ENCODE measurements around the gene AICDA. TPM values are rescaled to one million over a fixed set of nuclear protein-coding genes. Genes with fewer than 3 reads are reported as not detected.

AICDA gene
- polyA plus RNA-seq, 3 donors: 0.13 to 0.15 TPM; not detected in 1

GRCh38 chr12:8554451-8555195 is 58.0 kb downstream of the AICDA start:
- Mint-ChIP-seq H3K4me1 (peaks cover 4% of the 10 kb centered on the region), H3K9me3 (peaks cover 0 to 4% (median 0%) of the 10 kb centered on the region in 7 donors), H3K27ac (peak overlapping the region in 1 of 7 donors; percentile 56), H3K27me3 (ENCODE audit: low read depth in 3 of 3) (peaks cover 1 to 6% (median 3%) of the 10 kb centered on the region in 3 donors), H3K4me3 (no peak overlapping the region), H3K36me3 (no peaks in the 10 kb centered on the region)
- H3K27ac ChIP-seq (ENCODE audit: low read depth in 1 of 2, low read length in 2 of 2): no peak overlapping the region
- H3K27me3 ChIP-seq (ENCODE audit: control insufficient read depth in 2 of 2, insufficient read depth in 2 of 2, low read length in 2 of 2): no peaks in the 10 kb centered on the region
- no peak overlapping the region for H3K4me2 ChIP-seq (replicated peaks; ENCODE audit: extremely low read depth, low read length, poor library complexity, severe bottlenecking)
- H3K36me3 ChIP-seq (replicated peaks in 1 of 2; ENCODE audit: control insufficient read depth in 1 of 2, insufficient read depth in 2 of 2, low read length in 2 of 2): no peaks in the 10 kb centered on the region
- peaks cover 0 to 6% of the 10 kb centered on the region in 2 donors for H3K4me1 ChIP-seq (ENCODE audit: control insufficient read depth in 1 of 2, insufficient read depth in 2 of 2, low read length in 2 of 2)
- peak in 1 of 3 donors; percentile 58 for DNase-seq
- H3K4me3 ChIP-seq (replicated peaks in 1 of 3; ENCODE audit: low read depth in 2 of 3, low read length in 3 of 3): no peak overlapping the region
- H4K20me1 ChIP-seq (ENCODE audit: insufficient read depth, low read length): no peaks in the 10 kb centered on the region
- no CpG with 5 or more reads among the region's 5 CpGs for WGBS (ENCODE audit: insufficient coverage)
- H3K9ac ChIP-seq (ENCODE audit: insufficient read depth, low read length, poor library complexity, severe bottlenecking): no peak overlapping the region
- no peaks in the 10 kb centered on the region for H3K9me3 ChIP-seq (replicated peaks in 1 of 2; ENCODE audit: control insufficient read depth in 1 of 2, insufficient read depth in 1 of 2, low read length in 2 of 2)
- intact Hi-C loops (cut with micrococcal nuclease): loop anchor here in 1 of 2 donors (5.0 kb wide), 1 partner anchor 58 kb away; the partner anchor contains the start of gene AICDA
- no peaks in the 10 kb centered on the region for H3K79me2 ChIP-seq (ENCODE audit: insufficient read depth, low read length)
- no peak overlapping the region for H2AFZ ChIP-seq (ENCODE audit: insufficient read depth, low read depth, low read length, poor library complexity, severe bottlenecking)
- TF ChIP-seq CTCF (IDR thresholded peaks at IDR 0.05): no peak

- Histone ChIP-seq H2AFZ (ENCODE audit: insufficient read depth, low read depth, low read length, poor library complexity, severe bottlenecking) (no peak overlapping the region), H3K4me3 (replicated peaks in 1 of 3; ENCODE audit: low read depth in 2 of 3, low read length in 3 of 3) (no peak overlapping the region), H3K79me2 (ENCODE audit: insufficient read depth, low read length) (no peaks in the 10 kb centered on the region), H3K4me2 (replicated peaks; ENCODE audit: extremely low read depth, low read length, poor library complexity, severe bottlenecking) (no peak overlapping the region), H4K20me1 (ENCODE audit: insufficient read depth, low read length) (no peaks in the 10 kb centered on the region), H3K27me3 (ENCODE audit: control insufficient read depth in 2 of 2, insufficient read depth in 2 of 2, low read length in 2 of 2) (no peaks in the 10 kb centered on the region), H3K27ac (ENCODE audit: low read depth in 1 of 2, low read length in 2 of 2) (no peak overlapping the region), H3K9ac (ENCODE audit: insufficient read depth, low read length, poor library complexity, severe bottlenecking) (no peak overlapping the region), H3K4me1 (ENCODE audit: control insufficient read depth in 1 of 2, insufficient read depth in 2 of 2, low read length in 2 of 2) (peaks cover 0 to 6% of the 10 kb centered on the region in 2 donors), H3K9me3 (replicated peaks in 1 of 2; ENCODE audit: control insufficient read depth in 1 of 2, insufficient read depth in 1 of 2, low read length in 2 of 2) (no peaks in the 10 kb centered on the region), H3K36me3 (replicated peaks in 1 of 2; ENCODE audit: control insufficient read depth in 1 of 2, insufficient read depth in 2 of 2, low read length in 2 of 2) (no peaks in the 10 kb centered on the region)
- H3K36me3 Mint-ChIP-seq: no peaks in the 10 kb centered on the region
- H3K27me3 Mint-ChIP-seq (ENCODE audit: low read depth in 3 of 3): peaks cover 0 to 6% (median 3%) of the 10 kb centered on the region in 3 donors
- 88% methylated on average over 3 of the region's 6 CpGs for WGBS (ENCODE audit: insufficient coverage)
- peaks cover 7% of the 10 kb centered on the region for H3K4me1 Mint-ChIP-seq
- TF ChIP-seq CTCF (IDR thresholded peaks at IDR 0.05): no peak
- no peak overlapping the region for H3K4me3 Mint-ChIP-seq
- H3K27ac Mint-ChIP-seq: no peak overlapping the region
- DNase-seq: no peak
- H3K9me3 Mint-ChIP-seq: peaks cover 0 to 8% (median 0%) of the 10 kb centered on the region in 7 donors
- intact Hi-C loops (cut with micrococcal nuclease): loop anchor here in 1 of 2 donors (5.0 kb wide), 1 partner anchor 59 kb away; the partner anchor contains the start of gene AICDA
These were observed 59.5 kb downstream of the AICDA start for GRCh38 chr12:8553088-8553627.

Small RNA genes lying within 50 kb of the gene (small RNA-seq; reads per million reads assigned to genes)
- not detected for gene RF00019 (ENCODE audit: insufficient read length, low read depth)
- not detected for gene RF00564 (ENCODE audit: insufficient read length, low read depth)

Other genes with a start within 250 kb of the AICDA start
- 1 to 10 TPM; 3.2 to 6.3 (median 3.4) TPM for gene CLEC6A, start 156.9 kb downstream of the AICDA start, polyA plus RNA-seq
- 10 to 100 TPM; 15.6 to 56.2 (median 35.4) TPM for gene CLEC4D, start 99.4 kb downstream of the AICDA start, polyA plus RNA-seq
- gene CLEC4E, start 72.0 kb downstream of the AICDA start, polyA plus RNA-seq: 100 to 1,000 TPM in 2 of 3 donors, 10 to 100 TPM in 1; 50.8 to 218 (median 126) TPM
- gene MFAP5, start 50.0 kb upstream of the AICDA start, polyA plus RNA-seq: not detected
- gene RIMKLB, start 85.1 kb upstream of the AICDA start, polyA plus RNA-seq: 1 to 10 TPM; 1.0 to 6.6 (median 1.2) TPM
- gene A2ML1, start 209.8 kb upstream of the AICDA start, polyA plus RNA-seq: not detected

Measured in CD14-positive monocyte (primary cell).